Prostate gland (tissue), 2 donors: ENCODE measurements around the gene POTEI.
"Not testable (repeated sequence)": the region's sequence is repeated elsewhere in the genome, so short reads cannot be mapped to it uniquely, and the experiment has no call there.

ENCODE experiments used
- POLR2A ChIP-seq: fragments of 450-650 bp; IDR thresholded peaks from one replicate; pipeline ENCODE4 v1.6.1; 2016; ENCODE audit warnings: antibody characterized with exemption, mild to moderate bottlenecking
- TF ChIP-seq, protein P1 (sequence below), 4 experiments: fragments of 200-600 bp in 2 of 4; fragments of 450-650 bp in 2 of 4; sonication (generic) in 2 of 4; IDR thresholded peaks; 1 replicate in 3 of 4; 2 replicates in 1 of 4; pipeline ENCODE4 v1.5.1; 2016 to 2019; ENCODE audit warnings: antibody characterized with exemption in 4 of 4, mild to moderate bottlenecking in 2 of 4, moderate library complexity in 2 of 4

DNA sequence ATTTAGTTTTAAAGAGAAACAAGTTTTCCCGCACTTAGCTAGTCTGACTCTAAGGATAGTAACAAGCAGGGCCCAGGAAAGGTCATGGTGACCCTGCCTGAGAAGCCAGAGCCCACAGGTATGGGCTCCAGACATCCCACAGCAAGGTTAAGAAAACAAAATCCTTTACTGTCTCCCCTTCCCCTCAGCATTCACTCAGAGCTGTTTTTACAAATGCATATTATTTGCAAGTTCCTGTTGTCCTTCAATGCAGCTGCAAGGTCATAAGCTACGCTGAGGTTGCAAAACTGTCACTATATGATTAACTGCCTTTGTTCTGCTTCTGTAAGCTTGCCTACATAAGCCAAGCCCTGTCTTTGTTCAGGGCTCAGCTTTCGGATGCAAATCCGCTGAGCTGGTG is 18.1 kb downstream of the POTEI start:
- TF ChIP-seq, protein P1, sequence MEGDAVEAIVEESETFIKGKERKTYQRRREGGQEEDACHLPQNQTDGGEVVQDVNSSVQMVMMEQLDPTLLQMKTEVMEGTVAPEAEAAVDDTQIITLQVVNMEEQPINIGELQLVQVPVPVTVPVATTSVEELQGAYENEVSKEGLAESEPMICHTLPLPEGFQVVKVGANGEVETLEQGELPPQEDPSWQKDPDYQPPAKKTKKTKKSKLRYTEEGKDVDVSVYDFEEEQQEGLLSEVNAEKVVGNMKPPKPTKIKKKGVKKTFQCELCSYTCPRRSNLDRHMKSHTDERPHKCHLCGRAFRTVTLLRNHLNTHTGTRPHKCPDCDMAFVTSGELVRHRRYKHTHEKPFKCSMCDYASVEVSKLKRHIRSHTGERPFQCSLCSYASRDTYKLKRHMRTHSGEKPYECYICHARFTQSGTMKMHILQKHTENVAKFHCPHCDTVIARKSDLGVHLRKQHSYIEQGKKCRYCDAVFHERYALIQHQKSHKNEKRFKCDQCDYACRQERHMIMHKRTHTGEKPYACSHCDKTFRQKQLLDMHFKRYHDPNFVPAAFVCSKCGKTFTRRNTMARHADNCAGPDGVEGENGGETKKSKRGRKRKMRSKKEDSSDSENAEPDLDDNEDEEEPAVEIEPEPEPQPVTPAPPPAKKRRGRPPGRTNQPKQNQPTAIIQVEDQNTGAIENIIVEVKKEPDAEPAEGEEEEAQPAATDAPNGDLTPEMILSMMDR (IDR thresholded peaks at IDR 0.05): not testable (repeated sequence)
- TF ChIP-seq POLR2A: not testable (repeated sequence)
